ENCODE results near the gene RGPD4.
"Not testable (repeated sequence)": the region's sequence is repeated elsewhere in the genome, so short reads cannot be mapped to it uniquely, and the experiment has no call there.

Gene RGPD4

DNA sequence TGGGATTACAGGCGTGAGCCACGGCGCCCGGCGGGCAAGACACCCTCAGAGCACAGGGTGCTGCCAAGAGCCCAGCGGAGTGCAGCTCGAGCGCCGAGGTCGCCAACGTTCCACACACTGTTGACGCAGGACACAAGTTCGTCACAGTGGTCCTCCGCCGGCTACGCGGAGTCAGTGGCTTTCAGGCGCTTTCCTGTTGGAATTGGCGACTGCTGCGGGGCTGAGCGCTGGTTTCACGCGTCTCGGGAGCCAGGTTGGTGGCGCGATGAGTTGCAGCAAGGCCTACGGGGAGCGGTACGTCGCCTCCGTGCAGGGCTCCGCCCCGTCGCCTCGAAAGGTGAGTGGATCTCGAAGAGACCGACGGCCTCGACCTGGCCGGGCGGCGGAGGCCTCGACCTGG, at the start of gene RGPD4:
TSS of gene RGPD4 (plus strand) at position 144 of the 400 bp plus-strand sequence. CDS start at position 266, 122 bp downstream.
- DNase-seq; H3K4me3 Mint-ChIP-seq; H3K4me1 Mint-ChIP-seq; H3K36me3 Mint-ChIP-seq (ENCODE audit: low read depth); H3K27me3 Mint-ChIP-seq (ENCODE audit: low read depth, poor library complexity); H3K27ac Mint-ChIP-seq; H3K9me3 Mint-ChIP-seq: not testable (repeated sequence)

DNA sequence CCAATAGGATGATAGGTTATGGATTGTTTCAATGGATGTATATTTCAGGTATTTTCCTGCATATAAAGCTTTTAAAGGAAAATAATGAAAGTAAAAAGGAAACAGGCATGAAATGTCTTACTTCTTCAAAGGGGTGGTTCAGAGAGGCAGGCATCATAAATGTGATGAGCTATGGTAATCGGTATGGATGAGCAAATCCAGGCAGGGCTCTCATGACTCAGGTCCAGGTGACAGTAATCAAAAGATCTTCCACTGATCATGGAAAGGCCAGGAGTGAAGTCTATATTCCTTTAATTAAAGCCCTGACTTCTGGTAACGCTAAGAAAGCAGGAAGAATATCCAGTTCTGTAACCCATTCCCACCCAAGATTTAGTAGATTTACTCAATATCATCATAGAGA, 48.7 kb upstream of the RGPD4 start:
- DNase-seq: no peak
- Mint-ChIP-seq H3K27ac (no peak overlapping the region), H3K27me3 (ENCODE audit: low read depth, poor library complexity) (peaks cover 4% of the 10 kb centered on the region), H3K4me1 (peaks cover 41% of the 10 kb centered on the region), H3K9me3 (no peaks in the 10 kb centered on the region), H3K4me3 (no peak overlapping the region), H3K36me3 (ENCODE audit: low read depth) (no peaks in the 10 kb centered on the region)
- TF ChIP-seq, protein P1, sequence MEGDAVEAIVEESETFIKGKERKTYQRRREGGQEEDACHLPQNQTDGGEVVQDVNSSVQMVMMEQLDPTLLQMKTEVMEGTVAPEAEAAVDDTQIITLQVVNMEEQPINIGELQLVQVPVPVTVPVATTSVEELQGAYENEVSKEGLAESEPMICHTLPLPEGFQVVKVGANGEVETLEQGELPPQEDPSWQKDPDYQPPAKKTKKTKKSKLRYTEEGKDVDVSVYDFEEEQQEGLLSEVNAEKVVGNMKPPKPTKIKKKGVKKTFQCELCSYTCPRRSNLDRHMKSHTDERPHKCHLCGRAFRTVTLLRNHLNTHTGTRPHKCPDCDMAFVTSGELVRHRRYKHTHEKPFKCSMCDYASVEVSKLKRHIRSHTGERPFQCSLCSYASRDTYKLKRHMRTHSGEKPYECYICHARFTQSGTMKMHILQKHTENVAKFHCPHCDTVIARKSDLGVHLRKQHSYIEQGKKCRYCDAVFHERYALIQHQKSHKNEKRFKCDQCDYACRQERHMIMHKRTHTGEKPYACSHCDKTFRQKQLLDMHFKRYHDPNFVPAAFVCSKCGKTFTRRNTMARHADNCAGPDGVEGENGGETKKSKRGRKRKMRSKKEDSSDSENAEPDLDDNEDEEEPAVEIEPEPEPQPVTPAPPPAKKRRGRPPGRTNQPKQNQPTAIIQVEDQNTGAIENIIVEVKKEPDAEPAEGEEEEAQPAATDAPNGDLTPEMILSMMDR (IDR thresholded peaks at IDR 0.05): no peak

DNA sequence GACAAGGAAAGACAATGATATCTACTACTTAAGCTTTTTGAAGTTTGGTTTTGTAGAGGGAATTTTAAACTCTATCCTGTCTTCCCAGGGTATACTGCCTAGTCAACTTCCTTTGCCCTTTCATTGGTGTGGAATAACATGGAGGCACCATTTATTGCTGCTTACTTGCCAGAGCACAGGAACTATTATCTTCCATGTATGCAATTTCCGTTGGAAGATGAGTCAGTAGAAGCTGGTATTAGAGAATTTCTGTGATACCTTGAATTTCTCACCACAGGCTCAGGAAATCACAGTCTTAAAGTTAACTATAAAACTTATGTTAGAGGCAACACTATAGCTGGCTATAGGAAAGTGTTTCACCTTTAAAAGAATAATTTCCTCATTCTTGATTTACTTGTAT, 40.9 kb upstream of the RGPD4 start:
- DNase-seq: no peak
- Mint-ChIP-seq H3K4me3 (no peak overlapping the region), H3K4me1 (no peaks in the 10 kb centered on the region), H3K27ac (no peak overlapping the region), H3K9me3 (no peaks in the 10 kb centered on the region), H3K27me3 (ENCODE audit: low read depth, poor library complexity) (peaks cover 4% of the 10 kb centered on the region), H3K36me3 (ENCODE audit: low read depth) (no peaks in the 10 kb centered on the region)
- TF ChIP-seq, protein P1 (IDR thresholded peaks at IDR 0.05): no peak

DNA sequence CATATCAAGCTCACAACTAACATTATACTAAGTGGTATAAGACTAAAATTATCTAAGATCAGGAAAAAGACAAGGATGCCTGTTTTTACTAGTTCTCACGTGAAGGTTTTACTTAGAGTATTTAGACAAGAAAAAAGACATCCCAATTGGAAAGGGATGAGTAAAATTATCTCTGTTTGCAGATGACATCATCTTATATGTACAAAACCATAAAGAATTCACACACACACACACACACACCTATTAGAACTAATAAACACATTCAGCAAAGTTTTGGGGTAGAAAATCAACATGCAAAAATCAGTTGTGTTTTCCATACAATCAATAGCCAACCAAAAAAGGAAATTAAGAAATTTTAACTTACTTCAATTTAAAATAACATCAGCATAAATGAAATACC, 35.9 kb upstream of the RGPD4 start:
- Mint-ChIP-seq H3K36me3 (ENCODE audit: low read depth) (no peaks in the 10 kb centered on the region), H3K27ac (no peak overlapping the region), H3K27me3 (ENCODE audit: low read depth, poor library complexity) (peaks cover 4% of the 10 kb centered on the region), H3K4me1 (no peaks in the 10 kb centered on the region), H3K9me3 (no peaks in the 10 kb centered on the region), H3K4me3 (no peak overlapping the region)
- TF ChIP-seq, protein P1 (IDR thresholded peaks at IDR 0.05): no peak
- no peak for DNase-seq

DNA sequence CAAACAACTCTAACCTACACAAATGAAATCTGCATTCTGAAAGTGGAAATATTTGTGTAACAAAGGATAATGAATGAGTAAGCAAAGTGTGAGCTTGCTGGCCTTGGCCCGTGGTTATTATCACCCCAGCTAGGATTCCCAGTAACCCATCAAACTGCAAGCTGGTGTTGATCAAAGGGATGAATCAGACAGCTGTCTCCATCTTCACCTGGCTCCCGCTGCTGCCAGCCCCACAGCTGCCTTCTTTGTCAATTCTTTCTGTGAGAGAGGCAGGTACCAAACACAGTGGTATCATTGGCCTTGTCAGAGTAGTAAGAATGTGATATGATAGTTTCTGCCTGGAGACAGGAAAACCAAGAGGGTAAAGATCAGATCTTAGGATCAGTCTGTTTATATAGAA, 25.2 kb upstream of the RGPD4 start:
- no peak overlapping the region for H3K27ac Mint-ChIP-seq
- H3K4me3 Mint-ChIP-seq: no peak overlapping the region
- no peaks in the 10 kb centered on the region for H3K36me3 Mint-ChIP-seq (ENCODE audit: low read depth)
- peaks cover 4% of the 10 kb centered on the region for H3K27me3 Mint-ChIP-seq (ENCODE audit: low read depth, poor library complexity)
- peaks cover 5% of the 10 kb centered on the region for H3K9me3 Mint-ChIP-seq
- TF ChIP-seq, protein P1 (IDR thresholded peaks at IDR 0.05): no peak
- no peak for DNase-seq
- peaks cover 6% of the 10 kb centered on the region for H3K4me1 Mint-ChIP-seq

DNA sequence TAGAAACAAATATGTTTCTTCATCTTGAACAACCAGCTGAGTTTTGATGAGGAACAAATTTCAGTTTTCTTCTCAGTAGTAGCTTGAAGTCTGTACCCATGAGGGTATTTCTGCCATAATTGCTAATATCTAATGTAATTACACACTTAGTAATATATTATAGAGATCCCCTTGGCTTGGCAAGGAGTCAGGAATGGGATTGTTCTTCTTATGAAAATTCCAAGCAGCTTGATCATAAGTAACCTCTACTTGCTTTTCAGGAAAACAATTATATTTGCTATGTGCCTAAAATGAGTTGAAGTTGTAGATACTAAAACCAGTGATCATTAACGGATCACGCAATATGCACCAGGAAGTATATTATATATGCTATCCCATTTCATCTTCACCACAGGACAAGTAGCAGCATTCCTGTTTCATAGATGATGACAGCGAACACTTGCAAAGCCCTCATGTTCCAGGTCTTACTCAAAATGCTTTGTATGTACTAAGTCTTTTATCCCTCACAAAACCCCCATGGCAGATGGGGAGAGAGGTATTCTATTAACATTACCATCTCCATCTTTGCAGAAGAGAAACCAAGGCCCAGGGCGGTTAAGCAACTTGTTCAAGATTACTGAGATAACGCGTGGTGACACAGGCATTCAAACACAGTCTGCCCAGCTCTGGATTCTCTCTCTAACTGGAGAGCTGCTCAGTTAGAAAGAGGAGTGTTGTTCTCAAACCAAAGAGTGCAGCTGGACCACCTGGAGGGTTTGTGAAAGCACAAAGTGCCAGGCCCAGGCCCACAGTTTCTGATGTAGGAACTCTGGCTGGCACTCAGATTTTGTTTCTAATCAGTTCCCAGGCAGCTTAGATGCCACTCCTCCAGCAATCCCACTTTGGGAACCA, 21.8 kb upstream of the RGPD4 start:
- Mint-ChIP-seq H3K27me3 (ENCODE audit: low read depth, poor library complexity) (peaks cover 3% of the 10 kb centered on the region), H3K36me3 (ENCODE audit: low read depth) (no peaks in the 10 kb centered on the region), H3K4me1 (peaks cover 35% of the 10 kb centered on the region), H3K9me3 (peaks cover 4% of the 10 kb centered on the region), H3K27ac (no peak overlapping the region), H3K4me3 (no peak overlapping the region)
- TF ChIP-seq, protein P1 (IDR thresholded peaks at IDR 0.05): no peak
- DNase-seq: no peak
